Tibial nerve (tissue), 3 donors: ENCODE results near the gene MARCHF3.

ENCODE experiments used
- POLR2A ChIP-seq, 2 donors: fragments of 450-650 bp; IDR thresholded peaks; one replicate each; pipeline ENCODE4 v1.6.1; 2017; ENCODE audit warnings: antibody characterized with exemption in 2 of 2, mild to moderate bottlenecking in 2 of 2, moderate library complexity in 2 of 2
- TF ChIP-seq, protein P1 (sequence below), 5 experiments: fragments of 200-600 bp in 3 of 5; fragments of 450-650 bp in 2 of 5; sonication (generic) in 3 of 5; IDR thresholded peaks; one replicate each; pipeline ENCODE4 v1.5.1; 2016 to 2019; ENCODE audit warnings: antibody characterized with exemption in 5 of 5, mild to moderate bottlenecking in 3 of 5, moderate library complexity in 2 of 5

GRCh38 chr5:127013407-127013806 is 17.0 kb downstream of the MARCHF3 start:
- TF ChIP-seq, protein P1, sequence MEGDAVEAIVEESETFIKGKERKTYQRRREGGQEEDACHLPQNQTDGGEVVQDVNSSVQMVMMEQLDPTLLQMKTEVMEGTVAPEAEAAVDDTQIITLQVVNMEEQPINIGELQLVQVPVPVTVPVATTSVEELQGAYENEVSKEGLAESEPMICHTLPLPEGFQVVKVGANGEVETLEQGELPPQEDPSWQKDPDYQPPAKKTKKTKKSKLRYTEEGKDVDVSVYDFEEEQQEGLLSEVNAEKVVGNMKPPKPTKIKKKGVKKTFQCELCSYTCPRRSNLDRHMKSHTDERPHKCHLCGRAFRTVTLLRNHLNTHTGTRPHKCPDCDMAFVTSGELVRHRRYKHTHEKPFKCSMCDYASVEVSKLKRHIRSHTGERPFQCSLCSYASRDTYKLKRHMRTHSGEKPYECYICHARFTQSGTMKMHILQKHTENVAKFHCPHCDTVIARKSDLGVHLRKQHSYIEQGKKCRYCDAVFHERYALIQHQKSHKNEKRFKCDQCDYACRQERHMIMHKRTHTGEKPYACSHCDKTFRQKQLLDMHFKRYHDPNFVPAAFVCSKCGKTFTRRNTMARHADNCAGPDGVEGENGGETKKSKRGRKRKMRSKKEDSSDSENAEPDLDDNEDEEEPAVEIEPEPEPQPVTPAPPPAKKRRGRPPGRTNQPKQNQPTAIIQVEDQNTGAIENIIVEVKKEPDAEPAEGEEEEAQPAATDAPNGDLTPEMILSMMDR (IDR thresholded peaks at IDR 0.05) = no peak
- TF ChIP-seq POLR2A (IDR thresholded peaks at IDR 0.05) = no peak
